Measurements from ENCODE around the gene PPP1R1B.

Gene PPP1R1B

GRCh38 chr17:39600997-39601597, 25.7 kb upstream of the PPP1R1B start:
- DNase-seq (ENCODE audit: low read depth), result no peak
- H3K4me3 ChIP-seq (ENCODE audit: low read depth, low read length), result no peak overlapping the region
- TF ChIP-seq CTCF (IDR thresholded peaks at IDR 0.05; ENCODE audit: control insufficient read depth, extremely low read depth, insufficient read depth), result no peak

- H3K4me3 ChIP-seq (ENCODE audit: low read depth, low read length), result no peak overlapping the region
- TF ChIP-seq CTCF (IDR thresholded peaks at IDR 0.05; ENCODE audit: control insufficient read depth, extremely low read depth, insufficient read depth), result no peak
- no peak for DNase-seq (ENCODE audit: low read depth)
Measured at GRCh38 chr17:39601758-39602532, 24.8 kb upstream of the PPP1R1B start.

- H3K4me3 ChIP-seq (ENCODE audit: low read depth, low read length), result no peak overlapping the region
- DNase-seq (ENCODE audit: low read depth), result no peak
- no peak for TF ChIP-seq CTCF (IDR thresholded peaks at IDR 0.05; ENCODE audit: control insufficient read depth, extremely low read depth, insufficient read depth)
Measured at GRCh38 chr17:39602533-39603303, 24.0 kb upstream of the PPP1R1B start.

GRCh38 chr17:39603304-39604016, 23.3 kb upstream of the PPP1R1B start:
- H3K4me3 ChIP-seq (ENCODE audit: low read depth, low read length), result no peak overlapping the region
- no peak for DNase-seq (ENCODE audit: low read depth)
- no peak for TF ChIP-seq CTCF (IDR thresholded peaks at IDR 0.05; ENCODE audit: control insufficient read depth, extremely low read depth, insufficient read depth)

- no peak for DNase-seq (ENCODE audit: low read depth)
- H3K4me3 ChIP-seq (ENCODE audit: low read depth, low read length), result no peak overlapping the region
Measured at GRCh38 chr17:39604911-39605491, 21.8 kb upstream of the PPP1R1B start.

More at GRCh38 chr17:39604911-39605491, 21.8 kb upstream of the PPP1R1B start:
- no peak for TF ChIP-seq CTCF (IDR thresholded peaks at IDR 0.05; ENCODE audit: control insufficient read depth, extremely low read depth, insufficient read depth)

Data from LNCaP clone FGC (cell line).